Hepatocyte (in vitro differentiated cells): ENCODE measurements around the gene KCNH3.

Experiments used
- EZH2 ChIP-seq: fragments of 200-600 bp; sonication (generic); IDR thresholded peaks from 2 replicates; pipeline ENCODE4 v1.6.1; 2016; ENCODE audit warnings: antibody characterized with exemption, mild to moderate bottlenecking, borderline replicate concordance
- TF ChIP-seq, protein P1 (sequence below): fragments of 200-600 bp; sonication (generic); IDR thresholded peaks from 2 replicates; pipeline ENCODE4 v1.5.1; 2016; ENCODE audit warnings: antibody characterized with exemption, mild to moderate bottlenecking; ENCODE audit not compliant: poor library complexity

GRCh38 chr12:49491823-49492222, 47.0 kb upstream of the KCNH3 start:
- no peak for TF ChIP-seq EZH2
- TF ChIP-seq, protein P1, sequence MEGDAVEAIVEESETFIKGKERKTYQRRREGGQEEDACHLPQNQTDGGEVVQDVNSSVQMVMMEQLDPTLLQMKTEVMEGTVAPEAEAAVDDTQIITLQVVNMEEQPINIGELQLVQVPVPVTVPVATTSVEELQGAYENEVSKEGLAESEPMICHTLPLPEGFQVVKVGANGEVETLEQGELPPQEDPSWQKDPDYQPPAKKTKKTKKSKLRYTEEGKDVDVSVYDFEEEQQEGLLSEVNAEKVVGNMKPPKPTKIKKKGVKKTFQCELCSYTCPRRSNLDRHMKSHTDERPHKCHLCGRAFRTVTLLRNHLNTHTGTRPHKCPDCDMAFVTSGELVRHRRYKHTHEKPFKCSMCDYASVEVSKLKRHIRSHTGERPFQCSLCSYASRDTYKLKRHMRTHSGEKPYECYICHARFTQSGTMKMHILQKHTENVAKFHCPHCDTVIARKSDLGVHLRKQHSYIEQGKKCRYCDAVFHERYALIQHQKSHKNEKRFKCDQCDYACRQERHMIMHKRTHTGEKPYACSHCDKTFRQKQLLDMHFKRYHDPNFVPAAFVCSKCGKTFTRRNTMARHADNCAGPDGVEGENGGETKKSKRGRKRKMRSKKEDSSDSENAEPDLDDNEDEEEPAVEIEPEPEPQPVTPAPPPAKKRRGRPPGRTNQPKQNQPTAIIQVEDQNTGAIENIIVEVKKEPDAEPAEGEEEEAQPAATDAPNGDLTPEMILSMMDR = no peak
